ENCODE data around the gene ABI3.
"Not testable (repeated sequence)": the region's sequence is repeated elsewhere in the genome, so short reads cannot be mapped to it uniquely, and the experiment has no call there.

Gene ABI3, protein sequence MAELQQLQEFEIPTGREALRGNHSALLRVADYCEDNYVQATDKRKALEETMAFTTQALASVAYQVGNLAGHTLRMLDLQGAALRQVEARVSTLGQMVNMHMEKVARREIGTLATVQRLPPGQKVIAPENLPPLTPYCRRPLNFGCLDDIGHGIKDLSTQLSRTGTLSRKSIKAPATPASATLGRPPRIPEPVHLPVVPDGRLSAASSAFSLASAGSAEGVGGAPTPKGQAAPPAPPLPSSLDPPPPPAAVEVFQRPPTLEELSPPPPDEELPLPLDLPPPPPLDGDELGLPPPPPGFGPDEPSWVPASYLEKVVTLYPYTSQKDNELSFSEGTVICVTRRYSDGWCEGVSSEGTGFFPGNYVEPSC

GRCh38 chr17:49210158-49211029, at the start of gene ABI3, which contains the start of gene GNGT2:
TSS of gene ABI3 (plus strand) at chr17:49210707. CDS start at chr17:49210725, 18 bp downstream.
TSS of gene GNGT2 (minus strand) at chr17:49210574. CDS start at chr17:49207422, 3,152 bp downstream.
- DNase-seq (ENCODE audit: low read depth, low spot score): no peak

GRCh38 chr17:49162866-49163265, 47.6 kb upstream of the ABI3 start:
- DNase-seq (ENCODE audit: low read depth, low spot score): no peak

- no peak for DNase-seq (ENCODE audit: low read depth, low spot score)
Observed at GRCh38 chr17:49165143-49165542, 45.4 kb upstream of the ABI3 start.

GRCh38 chr17:49168706-49169105, 41.8 kb upstream of the ABI3 start:
- DNase-seq (ENCODE audit: low read depth, low spot score): no peak

- no peak for DNase-seq (ENCODE audit: low read depth, low spot score)
Observed at GRCh38 chr17:49170216-49170615, 40.3 kb upstream of the ABI3 start.

- DNase-seq (ENCODE audit: low read depth, low spot score): not testable (repeated sequence)
Observed at GRCh38 chr17:49170711-49171110, 39.8 kb upstream of the ABI3 start.

DNA sequence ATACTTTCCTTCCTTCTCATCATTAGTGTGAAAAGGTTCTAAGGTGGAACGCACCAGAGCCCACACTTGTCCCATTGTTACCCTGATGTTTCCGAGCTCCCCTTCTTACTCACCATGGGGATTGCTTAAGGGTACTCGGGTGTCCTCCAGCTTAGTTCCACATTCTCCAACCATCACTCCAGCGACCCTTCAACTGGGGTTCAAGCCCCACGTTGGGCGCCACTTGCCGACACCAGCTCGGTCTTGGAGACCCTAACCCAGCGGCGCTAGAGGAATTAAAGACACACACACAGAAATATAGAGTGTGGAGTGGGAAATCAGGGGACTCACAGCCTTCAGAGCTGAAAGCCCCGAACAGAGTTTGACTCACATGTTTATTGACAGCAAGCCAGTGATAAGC, 34.5 kb upstream of the ABI3 start:
- not testable (repeated sequence) for DNase-seq (ENCODE audit: low read depth, low spot score)

DNA sequence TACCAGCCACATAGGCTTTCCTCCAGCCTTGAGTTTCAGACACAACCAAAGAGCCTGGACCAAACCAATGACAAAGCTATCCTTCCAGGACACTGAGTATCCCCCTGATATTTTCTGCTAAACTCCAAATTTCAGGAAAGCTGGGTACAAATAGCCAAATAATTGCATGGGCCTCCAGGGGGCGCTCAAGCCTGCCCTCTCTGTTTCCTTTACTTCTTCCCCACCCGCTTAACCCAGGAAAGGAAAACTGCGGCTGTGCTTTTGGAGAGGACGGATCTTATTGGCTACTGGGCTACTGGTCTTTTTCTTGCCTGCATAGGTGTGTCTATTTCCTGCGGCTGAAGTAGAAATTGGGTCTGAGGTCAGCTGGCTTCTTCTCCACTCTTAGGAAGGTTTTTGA, 30.2 kb upstream of the ABI3 start:
- no peak for DNase-seq (ENCODE audit: low read depth, low spot score)

GRCh38 chr17:49180998-49181635, 29.4 kb upstream of the ABI3 start:
- DNase-seq (ENCODE audit: low read depth, low spot score): no peak

DNA sequence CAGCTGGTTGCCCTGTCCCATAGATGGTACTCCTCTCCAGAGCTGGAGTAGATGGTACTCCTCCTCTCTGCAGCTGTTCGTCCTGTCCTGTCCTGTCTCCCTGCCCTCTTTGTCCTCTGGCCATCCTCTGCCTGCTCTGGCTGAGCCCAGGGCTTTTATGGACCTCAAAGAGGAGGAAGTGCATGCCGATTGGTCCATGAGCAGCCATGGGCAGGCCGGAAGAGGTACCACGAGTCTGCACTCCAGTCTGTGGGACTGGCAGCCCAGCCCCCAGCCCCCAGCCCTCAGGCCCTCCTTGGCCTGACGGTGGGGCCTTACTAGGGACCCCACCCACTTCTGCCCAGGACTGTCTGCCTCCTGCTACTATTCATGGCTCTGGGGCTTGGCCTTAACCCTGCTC, 27.2 kb upstream of the ABI3 start:
- no peak for DNase-seq (ENCODE audit: low read depth, low spot score)

GRCh38 chr17:49183801-49184200, 26.7 kb upstream of the ABI3 start:
- no peak for DNase-seq (ENCODE audit: low read depth, low spot score)

DNA sequence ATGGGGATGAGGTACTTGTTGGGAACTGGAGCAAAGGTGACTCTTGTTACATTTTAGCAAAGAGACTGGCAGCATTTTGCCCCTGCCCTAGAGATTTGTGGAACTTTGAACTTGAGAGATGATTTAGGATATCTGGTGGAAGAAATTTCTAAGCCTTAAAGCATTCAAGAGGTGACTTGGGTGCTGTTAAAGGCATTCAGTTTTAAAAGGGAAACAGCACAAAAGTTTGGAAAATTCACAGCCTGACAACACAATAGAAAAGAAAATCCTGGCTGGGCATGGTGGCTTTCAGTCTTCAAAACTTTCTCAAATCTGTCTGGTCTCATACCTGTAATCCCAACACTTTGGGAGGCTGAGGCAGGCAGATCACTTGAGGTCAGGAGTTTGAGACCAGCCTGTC, 26.0 kb upstream of the ABI3 start:
- DNase-seq (ENCODE audit: low read depth, low spot score): not testable (repeated sequence)

GRCh38 chr17:49185381-49185780, 25.1 kb upstream of the ABI3 start:
- not testable (repeated sequence) for DNase-seq (ENCODE audit: low read depth, low spot score)

- no peak for DNase-seq (ENCODE audit: low read depth, low spot score)
Observed at GRCh38 chr17:49187301-49187700, 23.2 kb upstream of the ABI3 start.

GRCh38 chr17:49190932-49191331, 19.6 kb upstream of the ABI3 start:
- no peak for DNase-seq (ENCODE audit: low read depth, low spot score)

DNA sequence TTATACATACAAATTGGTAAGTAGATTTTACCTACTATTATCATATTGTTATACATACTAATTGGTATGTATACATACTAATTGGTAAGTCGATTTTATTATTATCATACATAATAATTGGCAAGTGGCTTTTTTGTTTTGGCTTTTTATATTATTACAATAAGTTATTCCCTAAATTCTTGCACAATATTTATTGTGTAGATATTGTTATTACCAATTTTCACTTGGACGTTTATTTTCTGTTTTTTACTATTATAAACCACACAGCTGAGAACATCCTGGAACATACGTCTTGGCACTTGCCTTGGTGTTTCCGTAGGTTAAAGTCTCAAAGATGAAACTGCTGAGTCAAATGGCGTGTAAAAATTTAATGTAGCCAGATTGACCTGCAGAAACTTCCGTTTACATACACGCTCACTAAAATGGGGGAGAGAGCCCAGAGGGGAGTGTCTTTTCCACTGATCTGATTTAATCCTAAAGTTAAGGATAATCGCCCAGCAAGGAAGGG, 19.0 kb upstream of the ABI3 start:
- no peak for DNase-seq (ENCODE audit: low read depth, low spot score)

- DNase-seq (ENCODE audit: low read depth, low spot score): peak; percentile 53
Observed at GRCh38 chr17:49191917-49192741, 18.4 kb upstream of the ABI3 start.

- peak; percentile 38 for DNase-seq (ENCODE audit: low read depth, low spot score)
Observed at GRCh38 chr17:49193513-49194296, 16.8 kb upstream of the ABI3 start.

DNA sequence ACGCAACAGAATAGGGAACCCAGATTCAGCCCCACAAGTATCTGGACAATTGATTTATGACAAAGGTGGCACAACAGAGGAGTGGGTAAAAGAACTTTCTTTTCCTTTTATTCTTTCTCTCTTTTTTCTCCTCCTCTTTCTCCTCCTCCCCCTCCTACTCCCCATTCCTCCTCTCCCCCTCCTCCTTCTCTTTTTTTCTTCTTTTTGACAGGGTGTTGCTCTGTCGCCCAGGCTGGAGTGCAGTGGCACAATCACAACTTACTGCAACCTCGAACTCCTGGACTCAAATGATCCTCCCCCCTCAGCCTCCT, 16.3 kb upstream of the ABI3 start:
- no peak for DNase-seq (ENCODE audit: low read depth, low spot score)

DNA sequence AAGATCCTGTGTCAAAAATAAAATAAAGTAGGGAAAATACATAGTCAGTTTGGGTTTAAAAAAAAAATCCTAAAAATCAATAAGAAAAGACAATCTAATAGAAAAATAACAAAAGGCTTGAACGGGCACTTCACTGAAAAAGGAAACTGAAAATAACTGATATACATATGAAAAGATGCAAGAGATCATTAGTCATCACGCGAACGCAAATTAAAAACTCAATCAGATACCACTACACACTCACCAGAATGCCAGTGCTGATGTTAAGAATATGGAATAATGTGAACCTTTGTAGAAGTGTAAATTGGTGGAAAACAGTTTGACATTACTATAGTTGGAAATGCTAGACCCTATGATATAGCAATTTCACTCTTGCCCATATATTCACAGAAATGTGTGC, 14.8 kb upstream of the ABI3 start:
- no peak for DNase-seq (ENCODE audit: low read depth, low spot score)
